Activated naive CD4-positive, alpha-beta T cell treated with anti-CD3 and anti-CD28 coated beads, Interleukin-2, amount 10 ng/mL, durations not matched to agents 7 days and 5 days (primary cell): Measurements from ENCODE around the gene DTD1.
"Not testable (repeated sequence)": the region's sequence is repeated elsewhere in the genome, so short reads cannot be mapped to it uniquely, and the experiment has no call there.

Source experiments
- CTCF ChIA-PET: fragments of 350-600 bp; sonication (Branson Sonifier 250); formaldehyde crosslinking; loops from one replicate; lab custom pipeline; 2021; ENCODE audit warnings: antibody characterized with exemption; lab: Charles Lee
- DNase-seq: peaks from one replicate; pipeline ENCODE4 v3.0.0-alpha.2; 2020
- H3K27ac Mint-ChIP-seq: one replicate; pipeline ENCODE4 v1.8.0; 2021; ENCODE audit warnings: mild to moderate bottlenecking, moderate library complexity, mixed read lengths
- H3K27me3 Mint-ChIP-seq: one replicate; pipeline ENCODE4 v1.8.0; 2021; ENCODE audit warnings: mild to moderate bottlenecking, mixed read lengths
- H3K36me3 Mint-ChIP-seq: one replicate; pipeline ENCODE4 v1.8.0; 2021; ENCODE audit warnings: mixed read lengths
- H3K4me1 Mint-ChIP-seq: one replicate; pipeline ENCODE4 v1.8.0; 2021; ENCODE audit warnings: mixed read lengths
- H3K4me3 Mint-ChIP-seq: one replicate; pipeline ENCODE4 v1.8.0; 2021; ENCODE audit warnings: mild to moderate bottlenecking, moderate library complexity, mixed read lengths
- H3K9me3 Mint-ChIP-seq: one replicate; pipeline ENCODE4 v1.8.0; 2021; ENCODE audit warnings: mixed read lengths

Gene DTD1

DNA sequence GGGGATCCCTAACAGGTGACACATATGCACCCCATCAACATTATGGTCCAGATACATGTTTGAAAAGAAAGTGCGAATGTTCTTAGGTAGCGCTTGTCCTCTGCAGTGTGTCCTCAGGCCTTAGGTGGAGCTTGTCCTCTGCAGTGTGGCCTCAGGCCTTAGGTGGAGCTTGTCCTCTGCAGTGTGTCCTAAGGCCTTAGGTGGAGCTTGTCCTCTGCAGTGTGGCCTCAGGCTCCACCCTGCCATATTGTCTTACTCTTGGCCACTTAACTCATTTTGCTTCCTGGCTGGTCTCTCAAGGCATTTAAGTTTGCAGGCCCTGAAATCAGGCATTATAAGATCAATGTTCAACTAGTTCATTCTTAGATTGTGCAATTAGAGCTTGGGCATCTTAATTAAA is 151.0 kb downstream of the DTD1 start:
- no peak overlapping the region for H3K4me3 Mint-ChIP-seq
- no peak for DNase-seq
- no peaks in the 10 kb centered on the region for H3K27me3 Mint-ChIP-seq
- H3K27ac Mint-ChIP-seq: no peak overlapping the region
- H3K36me3 Mint-ChIP-seq: no peaks in the 10 kb centered on the region
- CTCF ChIA-PET: no interaction called here
- peaks cover 14% of the 10 kb centered on the region for H3K4me1 Mint-ChIP-seq
- H3K9me3 Mint-ChIP-seq: no peaks in the 10 kb centered on the region

GRCh38 chr20:18739751-18740166 is 151.9 kb downstream of the DTD1 start:
- peaks cover 14% of the 10 kb centered on the region for H3K4me1 Mint-ChIP-seq
- H3K36me3 Mint-ChIP-seq: no peaks in the 10 kb centered on the region
- CTCF ChIA-PET: no interaction called here
- H3K27ac Mint-ChIP-seq: no peak overlapping the region
- no peaks in the 10 kb centered on the region for H3K27me3 Mint-ChIP-seq
- H3K9me3 Mint-ChIP-seq: no peaks in the 10 kb centered on the region
- DNase-seq: no peak
- H3K4me3 Mint-ChIP-seq: no peak overlapping the region

DNA sequence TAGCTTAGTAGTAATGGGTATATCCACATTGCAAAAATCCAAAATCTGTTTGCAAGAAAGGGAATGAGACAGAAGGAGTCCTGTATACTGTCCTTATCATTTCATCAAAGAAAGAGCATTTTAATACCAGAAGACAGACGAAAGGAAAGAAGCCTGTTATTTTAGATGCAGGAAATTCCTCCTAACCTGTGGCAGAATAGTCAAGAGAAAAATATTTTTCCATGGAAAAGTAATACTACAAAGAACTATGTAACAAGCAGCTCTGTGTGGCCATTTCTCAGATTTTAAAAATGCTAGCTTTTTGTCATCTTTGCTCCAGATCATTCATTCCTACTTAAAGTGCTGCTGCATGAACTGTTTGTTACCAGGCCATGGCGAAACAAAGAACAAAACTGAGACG is 152.9 kb downstream of the DTD1 start:
- CTCF ChIA-PET: no interaction called here
- Mint-ChIP-seq H3K36me3 (no peaks in the 10 kb centered on the region), H3K9me3 (no peaks in the 10 kb centered on the region), H3K4me1 (peaks cover 14% of the 10 kb centered on the region), H3K27ac (no peak overlapping the region), H3K4me3 (no peak overlapping the region), H3K27me3 (no peaks in the 10 kb centered on the region)
- no peak for DNase-seq

- Mint-ChIP-seq H3K27me3 (no peaks in the 10 kb centered on the region), H3K27ac (no peak overlapping the region), H3K4me1 (peaks cover 10% of the 10 kb centered on the region), H3K36me3 (no peaks in the 10 kb centered on the region), H3K4me3 (no peak overlapping the region), H3K9me3 (no peaks in the 10 kb centered on the region)
- CTCF ChIA-PET: no interaction called here
- DNase-seq: no peak
These were observed 155.0 kb downstream of the DTD1 start for GRCh38 chr20:18742841-18743240.

DNA sequence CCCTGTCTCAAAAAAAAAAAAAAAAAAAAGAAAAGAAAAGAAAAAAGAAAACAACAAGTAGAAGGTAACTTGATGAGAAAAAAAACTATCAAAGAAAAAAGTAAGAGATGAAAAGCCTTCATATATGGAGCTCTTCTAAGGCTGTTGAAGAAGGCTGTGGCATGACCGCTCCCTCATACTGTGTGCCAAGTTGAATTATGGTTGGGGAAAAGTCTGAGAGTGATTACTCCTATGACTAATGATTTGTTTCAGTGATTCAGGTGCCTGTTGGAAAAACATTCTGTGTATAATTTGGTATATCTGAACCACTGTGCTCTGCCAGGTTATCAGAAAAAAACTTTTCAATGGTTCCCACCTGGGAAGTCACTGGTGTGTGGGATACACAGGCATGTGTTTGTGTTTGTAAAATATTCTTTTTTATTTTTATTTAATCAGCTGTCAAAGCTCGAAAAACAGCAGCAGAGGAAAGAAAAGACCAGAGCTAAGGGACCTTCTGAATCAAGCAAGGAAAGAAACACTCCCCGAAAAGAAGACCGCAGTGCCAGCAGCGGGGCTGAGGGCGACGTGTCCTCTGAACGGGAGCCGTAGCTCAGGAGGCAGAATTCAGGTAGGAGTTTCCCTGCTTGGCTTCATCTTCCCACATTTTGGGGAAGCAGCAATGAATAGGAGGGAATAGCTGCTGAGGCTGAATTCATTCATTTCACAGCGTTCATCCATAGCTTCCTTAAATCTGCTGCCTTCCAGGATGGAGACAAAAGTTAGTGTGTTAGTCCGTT is 156.0 kb downstream of the DTD1 start:
- Mint-ChIP-seq H3K27me3 (no peaks in the 10 kb centered on the region), H3K9me3 (no peaks in the 10 kb centered on the region), H3K4me3 (no peak overlapping the region), H3K4me1 (peaks cover under 1% of the 10 kb centered on the region), H3K36me3 (no peaks in the 10 kb centered on the region), H3K27ac (no peak overlapping the region)
- DNase-seq: no peak
- CTCF ChIA-PET: interaction anchor here (0.6 kb wide), 1 partner anchor 40 kb away, joined by 3 read pairs; no protein-coding TSS in a partner anchor

GRCh38 chr20:18747090-18747489 is 159.2 kb downstream of the DTD1 start:
- Mint-ChIP-seq H3K4me3 (no peak overlapping the region), H3K9me3 (no peaks in the 10 kb centered on the region)
- CTCF ChIA-PET: no interaction called here

GRCh38 chr20:18748987-18749386 is 161.1 kb downstream of the DTD1 start:
- H3K27me3 Mint-ChIP-seq: no peaks in the 10 kb centered on the region
- DNase-seq: no peak
- no peak overlapping the region for H3K27ac Mint-ChIP-seq
- CTCF ChIA-PET: no interaction called here
- H3K9me3 Mint-ChIP-seq: no peaks in the 10 kb centered on the region
- no peak overlapping the region for H3K4me3 Mint-ChIP-seq
- H3K36me3 Mint-ChIP-seq: no peaks in the 10 kb centered on the region
- no peaks in the 10 kb centered on the region for H3K4me1 Mint-ChIP-seq

More at GRCh38 chr20:18747090-18747489, 159.2 kb downstream of the DTD1 start:
- no peak for DNase-seq
- Mint-ChIP-seq H3K27ac (no peak overlapping the region), H3K27me3 (no peaks in the 10 kb centered on the region), H3K36me3 (no peaks in the 10 kb centered on the region), H3K4me1 (no peaks in the 10 kb centered on the region)

- Mint-ChIP-seq H3K36me3 (no peaks in the 10 kb centered on the region), H3K27me3 (no peaks in the 10 kb centered on the region), H3K9me3 (no peaks in the 10 kb centered on the region), H3K4me1 (no peaks in the 10 kb centered on the region), H3K27ac (no peak overlapping the region), H3K4me3 (no peak overlapping the region)
- no peak for DNase-seq
- CTCF ChIA-PET: no interaction called here
These were observed 161.7 kb downstream of the DTD1 start for GRCh38 chr20:18749528-18749927.

DNA sequence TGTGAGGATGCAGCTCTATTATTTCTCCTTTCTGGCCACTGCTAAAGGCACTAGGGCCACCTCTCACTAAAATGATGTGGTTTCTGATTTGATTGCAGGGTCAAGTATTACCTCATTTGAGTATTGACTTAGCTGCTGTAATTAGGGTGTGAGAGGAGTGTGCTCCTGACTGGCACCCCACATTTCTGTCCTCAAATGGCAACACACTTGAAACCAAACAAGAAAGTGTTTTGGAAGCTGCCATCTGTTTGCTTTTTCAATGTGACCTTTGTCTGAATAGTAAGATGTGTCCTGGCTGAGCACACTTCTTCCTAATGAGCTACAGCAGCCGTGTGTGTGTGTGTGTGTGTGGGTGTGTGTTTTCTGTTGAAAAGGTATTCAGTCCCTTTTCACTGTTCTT is 162.9 kb downstream of the DTD1 start:
- CTCF ChIA-PET: no interaction called here
- DNase-seq: no peak
- Mint-ChIP-seq H3K36me3 (no peaks in the 10 kb centered on the region), H3K4me3 (no peak overlapping the region), H3K4me1 (no peaks in the 10 kb centered on the region), H3K9me3 (no peaks in the 10 kb centered on the region), H3K27ac (no peak overlapping the region), H3K27me3 (no peaks in the 10 kb centered on the region)

DNA sequence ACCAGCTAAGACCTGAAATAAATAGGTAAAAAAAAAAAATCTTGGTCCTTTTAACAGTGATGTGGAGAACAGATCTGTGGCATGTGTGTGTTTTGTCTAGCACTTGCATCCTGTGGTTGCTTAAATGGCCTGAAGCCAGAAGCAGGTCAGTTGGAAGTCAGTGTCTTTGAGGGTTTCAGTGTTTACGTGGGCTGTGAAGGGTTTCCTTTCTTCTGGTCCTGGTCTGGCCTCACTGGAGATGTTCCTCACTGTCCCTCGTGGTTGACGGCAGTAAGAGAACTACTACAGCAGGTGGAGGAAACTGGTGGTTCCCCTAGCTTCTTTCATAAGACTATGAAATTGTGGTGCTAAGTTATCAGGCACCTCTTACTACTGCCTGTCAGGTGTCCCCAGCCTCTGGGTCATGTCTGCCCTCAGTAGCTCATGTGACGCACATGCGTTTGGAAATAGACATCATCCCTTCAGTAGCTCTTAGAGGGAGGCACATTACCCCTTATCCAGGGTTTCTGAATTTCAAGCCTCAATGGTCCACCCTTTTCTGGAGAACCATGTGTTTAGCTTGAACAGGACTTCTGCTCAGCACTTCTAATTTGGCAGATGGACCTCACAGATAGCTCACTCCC is 166.3 kb downstream of the DTD1 start:
- Mint-ChIP-seq H3K4me1 (no peaks in the 10 kb centered on the region), H3K9me3 (no peaks in the 10 kb centered on the region), H3K36me3 (no peaks in the 10 kb centered on the region), H3K27me3 (no peaks in the 10 kb centered on the region), H3K27ac (no peak overlapping the region), H3K4me3 (no peak overlapping the region)
- CTCF ChIA-PET: no interaction called here
- DNase-seq: no peak

GRCh38 chr20:18754653-18755045 is 166.8 kb downstream of the DTD1 start:
- no peaks in the 10 kb centered on the region for H3K9me3 Mint-ChIP-seq
- H3K27ac Mint-ChIP-seq: no peak overlapping the region
- H3K4me1 Mint-ChIP-seq: no peaks in the 10 kb centered on the region
- CTCF ChIA-PET: no interaction called here
- no peak for DNase-seq
- no peaks in the 10 kb centered on the region for H3K36me3 Mint-ChIP-seq
- H3K4me3 Mint-ChIP-seq: no peak overlapping the region
- H3K27me3 Mint-ChIP-seq: no peaks in the 10 kb centered on the region

- CTCF ChIA-PET, H3K27ac Mint-ChIP-seq, H3K27me3 Mint-ChIP-seq: not testable (repeated sequence)
These were observed 173.0 kb downstream of the DTD1 start for GRCh38 chr20:18760852-18761251.

DNA sequence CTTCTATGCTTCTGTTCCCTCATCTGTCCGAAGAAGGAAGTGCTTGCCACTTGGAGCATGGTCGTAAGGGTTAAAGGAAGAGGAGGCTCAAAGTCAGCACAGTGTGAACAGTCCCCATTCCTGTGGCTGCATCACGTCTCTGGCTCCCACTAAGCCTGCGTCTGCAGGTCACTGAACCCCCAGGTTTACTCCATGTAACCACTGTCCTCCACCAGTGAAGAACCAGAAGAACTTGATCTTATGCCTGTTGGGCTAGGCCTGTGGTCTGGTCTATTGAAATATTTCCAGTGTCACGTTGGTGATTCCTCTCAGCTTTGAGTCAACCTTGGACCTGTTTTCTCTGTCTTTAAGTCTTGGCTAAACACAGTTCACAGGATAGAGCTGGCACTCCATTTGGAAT is 179.8 kb downstream of the DTD1 start:
- Mint-ChIP-seq H3K4me3 (no peak overlapping the region), H3K27me3 (no peaks in the 10 kb centered on the region), H3K27ac (no peak overlapping the region), H3K9me3 (no peaks in the 10 kb centered on the region), H3K4me1 (no peaks in the 10 kb centered on the region), H3K36me3 (peaks cover 1% of the 10 kb centered on the region)
- DNase-seq: no peak
- CTCF ChIA-PET: no interaction called here

More at GRCh38 chr20:18760852-18761251, 173.0 kb downstream of the DTD1 start:
- not testable (repeated sequence) for H3K4me3 Mint-ChIP-seq, H3K36me3 Mint-ChIP-seq, H3K4me1 Mint-ChIP-seq, H3K9me3 Mint-ChIP-seq, DNase-seq

DNA sequence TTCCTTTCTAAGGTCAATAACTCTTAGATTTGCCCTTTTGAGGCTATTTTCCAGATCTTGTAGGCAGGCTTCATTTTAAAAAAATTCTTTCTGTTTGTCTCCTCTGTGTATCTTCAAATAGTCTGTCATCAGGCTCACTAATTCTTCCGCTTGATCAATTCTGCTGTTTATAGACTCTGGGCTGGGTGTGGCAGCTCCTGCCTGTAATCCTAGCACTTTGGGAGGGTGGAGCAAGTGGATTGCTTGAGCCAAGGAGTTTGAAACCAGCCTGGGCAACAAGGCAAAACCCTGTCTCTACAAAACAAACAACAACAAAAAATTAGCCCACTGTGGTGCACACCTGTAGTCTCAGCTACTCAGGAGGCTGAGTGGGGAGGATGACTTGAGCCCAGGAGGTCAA is 185.7 kb downstream of the DTD1 start:
- no peak overlapping the region for H3K27ac Mint-ChIP-seq
- no peaks in the 10 kb centered on the region for H3K36me3 Mint-ChIP-seq
- no peaks in the 10 kb centered on the region for H3K9me3 Mint-ChIP-seq
- H3K27me3 Mint-ChIP-seq: peaks cover 16% of the 10 kb centered on the region
- H3K4me3 Mint-ChIP-seq: no peak overlapping the region
- no peaks in the 10 kb centered on the region for H3K4me1 Mint-ChIP-seq
- no peak for DNase-seq
- CTCF ChIA-PET: interaction anchor here (0.8 kb wide), 1 partner anchor 944 kb away, joined by 3 read pairs; no protein-coding TSS in a partner anchor

- Mint-ChIP-seq H3K27ac (no peak overlapping the region), H3K4me1 (no peaks in the 10 kb centered on the region)
These were observed 186.4 kb downstream of the DTD1 start for GRCh38 chr20:18774207-18774606.

More at GRCh38 chr20:18774207-18774606, 186.4 kb downstream of the DTD1 start:
- no peak overlapping the region for H3K4me3 Mint-ChIP-seq
- H3K9me3 Mint-ChIP-seq: no peaks in the 10 kb centered on the region
- peaks cover 20% of the 10 kb centered on the region for H3K27me3 Mint-ChIP-seq
- CTCF ChIA-PET: no interaction called here
- H3K36me3 Mint-ChIP-seq: no peaks in the 10 kb centered on the region
- no peak for DNase-seq
